Endodermal cell (in vitro differentiated cells): ENCODE data around the gene ACBD4. TPM values are rescaled to one million over a fixed set of nuclear protein-coding genes. Genes with fewer than 3 reads are reported as not detected.

Experiments
- DNase-seq: peaks from one replicate; pipeline ENCODE4 v3.0.0-alpha.2; 2017
- H3K27ac ChIP-seq: 2 replicates; pipeline ENCODE4 v1.5.1; 2013; ENCODE audit warnings: mild to moderate bottlenecking, low read depth, low read length, moderate library complexity
- H3K27me3 ChIP-seq: 2 replicates; pipeline ENCODE4 v1.6.1; 2013; ENCODE audit warnings: mild to moderate bottlenecking, low read length, moderate library complexity; ENCODE audit not compliant: insufficient read depth, control insufficient read depth, poor library complexity, severe bottlenecking
- H3K36me3 ChIP-seq: 2 replicates; pipeline ENCODE4 v1.7.0; 2013; ENCODE audit warnings: mild to moderate bottlenecking, low read length, moderate library complexity; ENCODE audit not compliant: control insufficient read depth, insufficient read depth
- H3K4me1 ChIP-seq: one replicate; pipeline ENCODE4 v1.7.0; 2013; ENCODE audit warnings: low read length; ENCODE audit not compliant: control insufficient read depth, insufficient read depth
- H3K4me3 ChIP-seq: 2 replicates; pipeline ENCODE4 v1.5.1; 2013; ENCODE audit warnings: mild to moderate bottlenecking, low read length, moderate library complexity
- H3K9ac ChIP-seq: 2 replicates; pipeline ENCODE4 v1.6.1; 2013; ENCODE audit warnings: mild to moderate bottlenecking, low read length, moderate library complexity; ENCODE audit not compliant: poor library complexity, severe bottlenecking; ENCODE audit errors: extremely low read depth
- H3K9me3 ChIP-seq: 2 replicates; pipeline ENCODE4 v1.6.1; 2013; ENCODE audit warnings: mild to moderate bottlenecking, low read length, moderate library complexity; ENCODE audit not compliant: control insufficient read depth
- H3K27ac Mint-ChIP-seq: 2 replicates; pipeline ENCODE4 v1.8.0; 2020; ENCODE audit warnings: mixed read lengths
- H3K27me3 Mint-ChIP-seq: 2 replicates; pipeline ENCODE4 v1.8.0; 2021; ENCODE audit warnings: mild to moderate bottlenecking, mixed read lengths; ENCODE audit not compliant: insufficient read depth
- H3K36me3 Mint-ChIP-seq: 2 replicates; pipeline ENCODE4 v1.8.0; 2020; ENCODE audit warnings: low read depth, mixed read lengths
- H3K4me1 Mint-ChIP-seq: 2 replicates; pipeline ENCODE4 v1.8.0; 2020; ENCODE audit warnings: mixed read lengths
- H3K4me3 Mint-ChIP-seq: 2 replicates; pipeline ENCODE4 v1.8.0; 2020; ENCODE audit warnings: mild to moderate bottlenecking, moderate library complexity, mixed read lengths
- H3K9me3 Mint-ChIP-seq: 2 replicates; pipeline ENCODE4 v1.8.0; 2020; ENCODE audit warnings: mild to moderate bottlenecking, mixed read lengths
- CTCF ChIP-seq: fragments of 200-600 bp; sonication (generic); conservative IDR thresholded peaks from 2 replicates; pipeline ENCODE4 v1.5.0; 2021; ENCODE audit warnings: antibody characterized with exemption, mild to moderate bottlenecking
- WGBS, 2 experiments: methylation state at CpG; one replicate each; pipeline versions ENCODE4 v1.1.5 to v1.1.7; 2013; ENCODE audit warnings: missing lambda C conversion rate in 2 of 2, mixed read lengths in 1 of 2; ENCODE audit not compliant: insufficient coverage in 1 of 2, insufficient read length in 1 of 2; 5-methylcytosine and 5-hydroxymethylcytosine counted together
- total RNA-seq, 2 donors: library from RNA; stranded (reverse); fragmentation: NEBNext Ultra II Directional in 1 of 2; extraction: Animal tissue kit (Norgen Biotek cat#: 25700) in 1 of 2; gene quantifications; 2 replicates in 1 of 2; 3 replicates in 1 of 2; pipeline ENCODE4 v1.2.1, GENCODE V29; 2021

ACBD4 gene
- total RNA-seq, 2 donors from 2014 or later: 17.4 to 19.5 TPM

- peaks cover 9% of the 10 kb centered on the region for H3K4me1 ChIP-seq
- H3K9ac ChIP-seq: no peak overlapping the region
- no peak for TF ChIP-seq CTCF
- peak; percentile 50 for DNase-seq
- no peak overlapping the region for H3K27ac ChIP-seq
- H3K27me3 ChIP-seq: no peaks in the 10 kb centered on the region
- no peaks in the 10 kb centered on the region for H3K9me3 Mint-ChIP-seq
- peaks cover 11% of the 10 kb centered on the region for H3K4me1 Mint-ChIP-seq
- peaks cover 7% of the 10 kb centered on the region for H3K36me3 Mint-ChIP-seq
- no peaks in the 10 kb centered on the region for H3K9me3 ChIP-seq
- no peak overlapping the region for H3K4me3 Mint-ChIP-seq
- no peak overlapping the region for H3K4me3 ChIP-seq
- H3K27ac Mint-ChIP-seq: no peak overlapping the region
- no peaks in the 10 kb centered on the region for H3K36me3 ChIP-seq
- 92 to 98% methylated on average over 7 to 11 of the region's 12 CpGs for WGBS, 2 experiments
- no peaks in the 10 kb centered on the region for H3K27me3 Mint-ChIP-seq
Observed at GRCh38 chr17:45136846-45137560, 1.5 kb downstream of the ACBD4 start.

- H3K36me3 Mint-ChIP-seq: peaks cover 7% of the 10 kb centered on the region
- Histone ChIP-seq H3K4me3 (no peak overlapping the region), H3K4me1 (peaks cover 9% of the 10 kb centered on the region), H3K9me3 (no peaks in the 10 kb centered on the region), H3K27me3 (no peaks in the 10 kb centered on the region), H3K27ac (no peak overlapping the region), H3K9ac (no peak overlapping the region), H3K36me3 (no peaks in the 10 kb centered on the region)
- WGBS, 2 experiments: 86 to 88% methylated on average over 7 to 11 of the region's 11 CpGs
- peaks cover 12% of the 10 kb centered on the region for H3K4me1 Mint-ChIP-seq
- no peaks in the 10 kb centered on the region for H3K9me3 Mint-ChIP-seq
- no peaks in the 10 kb centered on the region for H3K27me3 Mint-ChIP-seq
- no peak for TF ChIP-seq CTCF
- H3K27ac Mint-ChIP-seq: no peak overlapping the region
- H3K4me3 Mint-ChIP-seq: no peak overlapping the region
- DNase-seq: peak; percentile 52
Observed at GRCh38 chr17:45137561-45138305, 2.2 kb downstream of the ACBD4 start.

GRCh38 chr17:45138911-45139532 lies 3.5 kb downstream of the ACBD4 start:
- 65 to 77% methylated on average over 5 to 13 of the region's 14 CpGs for WGBS, 2 experiments

More at GRCh38 chr17:45138911-45139532, 3.5 kb downstream of the ACBD4 start:
- H3K9me3 Mint-ChIP-seq: no peaks in the 10 kb centered on the region
- H3K36me3 Mint-ChIP-seq: peaks cover 7% of the 10 kb centered on the region
- peaks cover 19% of the 10 kb centered on the region for H3K4me1 ChIP-seq
- H3K4me3 Mint-ChIP-seq: no peak overlapping the region
- H3K9me3 ChIP-seq: no peaks in the 10 kb centered on the region
- H3K27me3 Mint-ChIP-seq: no peaks in the 10 kb centered on the region
- no peak overlapping the region for H3K9ac ChIP-seq
- no peak overlapping the region for H3K4me3 ChIP-seq
- peak; percentile 81 for DNase-seq
- no peaks in the 10 kb centered on the region for H3K36me3 ChIP-seq
- TF ChIP-seq CTCF: no peak
- no peak overlapping the region for H3K27ac Mint-ChIP-seq
- no peak overlapping the region for H3K27ac ChIP-seq
- H3K4me1 Mint-ChIP-seq: peaks cover 20% of the 10 kb centered on the region
- no peaks in the 10 kb centered on the region for H3K27me3 ChIP-seq
